ENCODE measurements around the gene EFNA4. TPM values are rescaled to one million over a fixed set of nuclear protein-coding genes. Genes with fewer than 3 reads are reported as not detected.

Gene EFNA4
- total and polyA plus RNA-seq, 2 donors (not counting 1 experiment from before 2014, with no cell fraction given), result 3.8 to 4.3 TPM

DNA sequence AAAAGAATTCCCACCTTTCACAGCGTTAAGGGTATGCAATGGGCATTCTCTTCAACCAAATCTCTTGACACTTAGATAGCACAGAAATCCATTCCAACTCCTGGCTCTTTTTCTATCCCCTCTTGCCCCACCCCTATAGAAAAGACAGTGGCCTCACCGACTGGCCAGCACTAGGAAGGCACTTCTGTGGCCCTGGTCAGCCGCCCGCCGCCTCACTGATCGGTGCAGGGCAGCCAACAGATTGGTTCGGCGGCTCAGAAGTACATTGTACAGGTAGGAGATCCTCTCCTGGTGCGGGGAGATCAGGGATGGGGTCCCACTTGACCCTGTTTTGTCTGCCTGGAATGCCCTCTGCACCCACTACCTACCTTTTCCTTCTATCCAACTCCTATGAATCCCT lies 39.2 kb upstream of the EFNA4 start:
- Histone ChIP-seq H4K20me1 (ENCODE audit: control insufficient read depth, extremely low read depth, insufficient read depth, low read length) (no peaks in the 10 kb centered on the region), H3K27me3 (ENCODE audit: control insufficient read depth, insufficient read depth, low read length) (no peaks in the 10 kb centered on the region), H3K4me1 (ENCODE audit: control insufficient read depth, extremely low read depth, insufficient read depth, low read length) (no peaks in the 10 kb centered on the region), H2AFZ (ENCODE audit: low read length) (no peak overlapping the region), H3K4me3 (replicated peaks in 1 of 4; ENCODE audit: control extremely low read depth in 1 of 4, insufficient read depth in 1 of 4, low read depth in 3 of 4, low read length in 4 of 4) (no peak overlapping the region), H3K9ac (ENCODE audit: insufficient read depth, low read length) (no peak overlapping the region), H3K4me2 (ENCODE audit: extremely low read depth, insufficient read depth, low read length) (no peak overlapping the region), H3K36me3 (ENCODE audit: control insufficient read depth, insufficient read depth, low read length) (no peaks in the 10 kb centered on the region), H3K27ac (ENCODE audit: insufficient read depth, low read length) (no peak overlapping the region), H3K79me2 (ENCODE audit: control insufficient read depth, insufficient read depth, low read length) (no peaks in the 10 kb centered on the region), H3K9me3 (ENCODE audit: control insufficient read depth, insufficient read depth, low read depth, low read length) (no peaks in the 10 kb centered on the region)
- no peak for DNase-seq (ENCODE audit: low read depth in 2 of 2)
- no peak for TF ChIP-seq EZH2 (IDR thresholded peaks at IDR 0.05; ENCODE audit: low read length, missing control alignments)
- TF ChIP-seq, protein P1, sequence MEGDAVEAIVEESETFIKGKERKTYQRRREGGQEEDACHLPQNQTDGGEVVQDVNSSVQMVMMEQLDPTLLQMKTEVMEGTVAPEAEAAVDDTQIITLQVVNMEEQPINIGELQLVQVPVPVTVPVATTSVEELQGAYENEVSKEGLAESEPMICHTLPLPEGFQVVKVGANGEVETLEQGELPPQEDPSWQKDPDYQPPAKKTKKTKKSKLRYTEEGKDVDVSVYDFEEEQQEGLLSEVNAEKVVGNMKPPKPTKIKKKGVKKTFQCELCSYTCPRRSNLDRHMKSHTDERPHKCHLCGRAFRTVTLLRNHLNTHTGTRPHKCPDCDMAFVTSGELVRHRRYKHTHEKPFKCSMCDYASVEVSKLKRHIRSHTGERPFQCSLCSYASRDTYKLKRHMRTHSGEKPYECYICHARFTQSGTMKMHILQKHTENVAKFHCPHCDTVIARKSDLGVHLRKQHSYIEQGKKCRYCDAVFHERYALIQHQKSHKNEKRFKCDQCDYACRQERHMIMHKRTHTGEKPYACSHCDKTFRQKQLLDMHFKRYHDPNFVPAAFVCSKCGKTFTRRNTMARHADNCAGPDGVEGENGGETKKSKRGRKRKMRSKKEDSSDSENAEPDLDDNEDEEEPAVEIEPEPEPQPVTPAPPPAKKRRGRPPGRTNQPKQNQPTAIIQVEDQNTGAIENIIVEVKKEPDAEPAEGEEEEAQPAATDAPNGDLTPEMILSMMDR (conservative IDR thresholded peaks at IDR 0.05 in 1 of 2, IDR thresholded peaks at IDR 0.05 in 1 of 2; ENCODE audit: low read depth in 1 of 2, low read length in 2 of 2), result no peak

DNA sequence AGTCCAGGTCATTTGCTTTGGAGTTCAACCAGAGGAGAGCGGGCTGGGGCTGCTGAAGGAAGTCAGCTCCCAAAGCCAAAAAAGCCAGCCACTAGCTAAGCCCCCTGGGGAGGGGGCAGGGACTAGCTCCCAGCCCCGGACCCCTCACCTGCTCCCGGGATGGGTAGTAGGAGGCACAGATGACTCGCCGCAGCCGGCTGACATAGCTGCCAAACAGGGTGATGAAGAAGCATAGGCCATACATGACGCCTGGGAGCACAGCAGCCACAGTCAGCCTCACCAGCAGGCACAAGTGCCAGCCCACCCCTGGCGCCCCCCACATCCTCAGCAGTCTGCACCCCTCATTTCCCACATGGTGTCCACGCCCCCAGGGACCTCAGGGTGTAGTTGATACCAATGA lies 37.4 kb upstream of the EFNA4 start:
- H4K20me1 ChIP-seq (ENCODE audit: control insufficient read depth, extremely low read depth, insufficient read depth, low read length), result no peaks in the 10 kb centered on the region
- no peak overlapping the region for H2AFZ ChIP-seq (ENCODE audit: low read length)
- no peak overlapping the region for H3K9ac ChIP-seq (ENCODE audit: insufficient read depth, low read length)
- TF ChIP-seq EZH2 (IDR thresholded peaks at IDR 0.05; ENCODE audit: low read length, missing control alignments), result no peak
- TF ChIP-seq, protein P1 (conservative IDR thresholded peaks at IDR 0.05 in 1 of 2, IDR thresholded peaks at IDR 0.05 in 1 of 2; ENCODE audit: low read depth in 1 of 2, low read length in 2 of 2), result no peak
- no peaks in the 10 kb centered on the region for H3K79me2 ChIP-seq (ENCODE audit: control insufficient read depth, insufficient read depth, low read length)
- no peaks in the 10 kb centered on the region for H3K9me3 ChIP-seq (ENCODE audit: control insufficient read depth, insufficient read depth, low read depth, low read length)
- no peaks in the 10 kb centered on the region for H3K27me3 ChIP-seq (ENCODE audit: control insufficient read depth, insufficient read depth, low read length)
- no peaks in the 10 kb centered on the region for H3K4me1 ChIP-seq (ENCODE audit: control insufficient read depth, extremely low read depth, insufficient read depth, low read length)
- no peak overlapping the region for H3K4me3 ChIP-seq (replicated peaks in 1 of 4; ENCODE audit: control extremely low read depth in 1 of 4, insufficient read depth in 1 of 4, low read depth in 3 of 4, low read length in 4 of 4)
- no peak overlapping the region for H3K27ac ChIP-seq (ENCODE audit: insufficient read depth, low read length)
- no peak for DNase-seq (ENCODE audit: low read depth in 2 of 2)
- no peaks in the 10 kb centered on the region for H3K36me3 ChIP-seq (ENCODE audit: control insufficient read depth, insufficient read depth, low read length)
- H3K4me2 ChIP-seq (ENCODE audit: extremely low read depth, insufficient read depth, low read length), result no peak overlapping the region

DNA sequence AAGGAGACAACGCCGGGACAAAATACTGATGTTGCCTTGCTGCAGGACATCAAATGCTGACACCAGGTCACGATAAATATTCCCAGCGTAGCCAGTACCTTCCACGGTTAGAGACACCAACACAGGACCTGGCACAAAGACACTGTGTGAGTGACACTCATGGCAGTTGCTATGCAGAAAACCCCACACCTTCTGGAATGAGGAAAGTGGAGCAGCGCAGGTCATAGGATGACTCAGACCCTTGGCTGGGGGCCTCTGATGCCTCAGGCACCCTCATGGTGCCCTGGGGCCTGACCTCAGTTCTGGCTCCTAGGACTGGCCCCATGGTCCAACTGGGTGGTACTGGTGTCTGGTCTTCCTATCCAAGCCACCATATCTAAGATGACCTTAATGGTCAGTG lies 37.0 kb upstream of the EFNA4 start:
- Histone ChIP-seq H3K9me3 (ENCODE audit: control insufficient read depth, insufficient read depth, low read depth, low read length) (no peaks in the 10 kb centered on the region), H3K79me2 (ENCODE audit: control insufficient read depth, insufficient read depth, low read length) (no peaks in the 10 kb centered on the region), H3K9ac (ENCODE audit: insufficient read depth, low read length) (no peak overlapping the region), H3K27me3 (ENCODE audit: control insufficient read depth, insufficient read depth, low read length) (no peaks in the 10 kb centered on the region), H3K4me1 (ENCODE audit: control insufficient read depth, extremely low read depth, insufficient read depth, low read length) (no peaks in the 10 kb centered on the region), H3K27ac (ENCODE audit: insufficient read depth, low read length) (no peak overlapping the region), H2AFZ (ENCODE audit: low read length) (no peak overlapping the region), H3K4me2 (ENCODE audit: extremely low read depth, insufficient read depth, low read length) (no peak overlapping the region), H3K4me3 (replicated peaks in 1 of 4; ENCODE audit: control extremely low read depth in 1 of 4, insufficient read depth in 1 of 4, low read depth in 3 of 4, low read length in 4 of 4) (no peak overlapping the region), H3K36me3 (ENCODE audit: control insufficient read depth, insufficient read depth, low read length) (no peaks in the 10 kb centered on the region), H4K20me1 (ENCODE audit: control insufficient read depth, extremely low read depth, insufficient read depth, low read length) (no peaks in the 10 kb centered on the region)
- TF ChIP-seq, protein P1 (conservative IDR thresholded peaks at IDR 0.05 in 1 of 2, IDR thresholded peaks at IDR 0.05 in 1 of 2; ENCODE audit: low read depth in 1 of 2, low read length in 2 of 2), result no peak
- no peak for TF ChIP-seq EZH2 (IDR thresholded peaks at IDR 0.05; ENCODE audit: low read length, missing control alignments)
- no peak for DNase-seq (ENCODE audit: low read depth in 2 of 2)

Data from fibroblast of lung (primary cell).